DMS53 treated with DMSO at 0.1 percent for 48 hours (cell line): ENCODE data around the gene CDS2.

Experiments used
- DNase-seq: peaks from one replicate; lab custom pipeline; 2025; ENCODE audit not compliant: unreplicated experiment; lab: John Stamatoyannopoulos, UW

The CDS2 gene

DNA sequence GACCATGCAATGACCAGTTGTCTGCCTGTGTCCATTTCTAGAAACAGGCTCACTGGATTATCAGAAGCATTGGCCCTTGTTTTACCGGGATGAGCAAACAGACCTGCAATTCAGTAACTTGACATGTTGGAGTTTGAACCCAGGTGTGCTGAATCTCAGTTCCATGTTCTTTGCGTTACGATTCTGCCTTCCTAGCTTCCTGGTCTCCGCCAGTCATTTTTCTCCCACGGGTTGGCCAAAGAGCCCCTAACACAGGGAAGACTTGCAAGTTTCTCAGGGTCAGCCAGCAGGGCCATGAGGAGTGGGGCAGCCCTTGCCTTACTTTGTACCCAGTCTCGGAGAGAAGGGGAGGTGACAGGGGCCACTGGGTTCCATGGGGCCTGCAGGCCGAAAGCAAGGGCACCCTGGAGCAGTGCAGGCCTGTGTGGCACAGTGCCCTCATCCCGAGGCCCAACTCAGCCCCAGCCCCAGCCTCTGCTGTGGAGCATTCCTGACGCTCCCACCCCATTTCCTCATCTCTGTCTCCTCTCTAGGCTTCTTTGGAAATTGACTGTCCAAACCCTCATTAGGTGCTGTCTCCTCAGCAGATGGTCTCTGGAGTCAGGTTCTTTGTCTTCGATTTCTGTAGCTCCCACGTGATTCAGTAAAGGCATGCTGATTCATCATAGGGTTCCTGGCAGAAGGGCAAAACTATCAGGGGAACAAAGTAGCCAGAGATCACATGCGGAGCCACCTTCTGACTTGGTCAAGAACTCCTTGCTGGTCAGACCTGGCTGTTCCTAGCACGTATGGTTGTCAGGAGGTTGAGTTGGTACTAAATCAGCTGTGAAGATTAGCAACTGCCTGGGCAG, 23.6 kb downstream of the CDS2 start:
- no peak for DNase-seq

DNA sequence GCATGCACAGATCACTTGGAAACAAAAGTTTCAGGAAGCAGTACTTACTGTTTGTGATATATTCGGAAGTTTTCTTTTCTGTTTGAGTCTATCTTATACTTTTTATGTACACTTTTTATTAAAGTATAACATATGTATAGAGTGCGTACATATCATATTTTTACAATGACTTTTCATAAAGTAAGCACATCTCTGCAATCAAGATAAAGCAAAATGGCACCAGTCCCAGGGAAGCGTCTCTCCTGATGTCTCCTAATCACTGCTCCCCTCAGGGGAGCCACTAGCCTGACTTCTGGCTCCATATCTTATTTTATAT, 26.3 kb downstream of the CDS2 start:
- DNase-seq, result no peak

DNA sequence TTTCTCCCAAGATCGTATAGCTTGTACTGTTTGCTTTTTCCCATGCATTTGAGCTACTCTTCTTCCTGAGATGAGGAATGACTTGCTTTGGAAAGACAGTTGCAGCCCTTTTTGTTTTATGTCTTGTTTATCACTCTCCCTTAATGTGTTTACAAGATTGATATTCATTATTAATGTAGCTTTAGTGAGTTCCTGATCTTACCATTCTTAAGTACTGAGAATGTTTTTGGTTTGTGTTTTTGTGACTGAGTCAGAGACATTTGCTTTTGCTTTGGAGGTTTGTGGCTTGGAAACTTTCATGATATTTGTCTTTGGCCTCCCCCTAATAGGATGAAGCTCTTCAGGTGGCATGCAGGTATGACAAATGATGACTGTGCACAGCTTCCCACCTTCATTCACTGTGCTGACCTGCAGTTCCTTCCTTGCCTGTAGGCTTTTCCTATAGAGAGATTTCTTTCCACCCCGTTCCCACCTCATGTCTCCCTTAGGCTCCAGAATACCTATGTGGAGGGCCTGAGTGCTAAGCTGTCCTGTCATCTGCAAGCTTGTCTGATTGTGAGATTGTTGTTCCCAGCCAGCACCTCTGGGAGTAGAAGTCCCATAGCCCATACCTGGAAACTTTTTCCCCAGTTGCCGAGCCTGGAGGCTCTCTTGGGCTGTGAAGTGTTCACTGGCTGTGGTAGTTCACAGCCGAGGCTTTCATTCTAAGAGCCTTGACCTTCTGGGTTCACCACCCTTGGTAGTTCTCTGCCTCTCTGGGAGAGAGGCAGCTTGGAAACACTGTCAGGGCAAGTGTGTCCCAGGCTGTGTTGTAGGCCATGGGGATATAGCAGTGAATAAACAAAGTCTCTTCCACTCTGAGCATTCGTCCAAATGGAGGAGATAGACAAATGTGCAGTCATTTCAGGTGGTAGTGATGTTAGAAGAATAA, 27.1 kb downstream of the CDS2 start:
- DNase-seq, result no peak

DNA sequence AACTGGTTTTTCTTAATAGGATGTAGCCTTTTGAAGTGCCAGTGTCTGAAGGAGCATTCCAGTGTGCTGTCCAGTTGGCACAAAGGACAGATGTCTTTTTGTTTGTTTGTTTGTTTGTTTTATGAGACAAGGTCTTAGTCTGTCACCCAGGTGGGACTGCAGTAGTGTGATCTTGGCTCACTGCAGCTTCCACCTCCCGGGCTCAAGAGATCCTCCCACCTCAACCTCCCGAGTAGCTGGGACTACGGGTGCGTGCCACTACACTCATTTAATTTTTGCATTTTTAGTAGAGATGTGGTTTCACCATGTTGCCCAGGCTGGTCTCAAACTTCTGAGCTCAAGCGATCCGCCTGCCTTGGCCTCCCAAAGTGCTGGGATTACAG, 27.7 kb downstream of the CDS2 start:
- DNase-seq, result no peak

DNA sequence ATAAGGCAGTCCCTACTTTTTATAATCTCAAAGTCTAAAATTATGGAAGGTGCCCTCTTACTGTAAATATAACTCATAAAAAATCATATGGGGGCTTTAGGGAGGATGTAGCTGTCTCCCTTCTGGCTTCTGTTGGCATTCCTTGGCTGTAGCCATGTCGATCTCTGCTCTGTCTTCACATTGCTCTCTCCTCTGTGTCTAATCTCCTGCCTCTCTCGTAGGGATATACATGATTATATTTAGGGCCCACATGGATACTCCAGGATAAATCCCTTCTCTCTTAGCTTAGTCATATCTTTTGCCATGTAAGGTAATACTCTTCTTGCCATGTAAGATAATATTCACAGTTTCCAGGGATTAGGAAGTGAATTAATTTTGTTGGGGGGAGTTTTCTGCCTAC, 28.6 kb downstream of the CDS2 start:
- no peak for DNase-seq

DNA sequence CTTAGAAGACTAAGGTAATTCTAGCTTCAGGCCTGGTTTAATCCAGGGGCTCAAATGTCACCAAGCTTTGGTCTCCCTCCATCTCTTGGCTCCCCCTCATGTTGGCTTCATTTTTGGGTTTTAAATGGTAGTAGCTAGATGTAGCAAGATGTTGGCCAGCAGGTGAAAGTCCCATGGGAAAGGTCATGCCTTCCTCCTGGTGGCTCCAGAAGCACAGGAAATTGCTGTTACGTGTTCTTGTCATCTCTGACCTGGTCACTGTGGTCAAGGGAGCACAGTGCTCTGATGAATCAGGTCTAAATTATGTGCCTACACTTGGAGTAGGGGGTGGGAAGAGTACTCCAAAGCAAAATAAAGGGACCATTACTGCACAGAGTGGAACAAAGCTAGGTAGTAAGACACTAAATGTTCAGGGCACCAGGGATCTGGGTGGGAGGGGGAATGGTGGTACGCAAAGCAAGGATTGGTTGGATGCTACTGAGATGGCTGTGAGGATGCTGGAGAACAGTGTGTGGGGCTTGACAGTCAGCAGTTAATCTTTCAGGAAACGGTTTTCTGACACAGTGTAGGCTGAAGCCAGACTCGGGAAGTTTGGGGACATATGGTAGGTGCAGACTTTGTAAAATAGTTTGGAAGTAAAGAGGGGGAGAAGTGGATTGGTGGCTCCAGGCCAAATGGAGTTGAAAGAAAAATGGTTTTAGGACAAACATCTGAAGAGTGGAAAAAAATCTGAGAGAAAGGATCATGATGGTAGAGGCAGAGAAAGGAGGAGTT, 30.1 kb downstream of the CDS2 start:
- DNase-seq, result no peak

DNA sequence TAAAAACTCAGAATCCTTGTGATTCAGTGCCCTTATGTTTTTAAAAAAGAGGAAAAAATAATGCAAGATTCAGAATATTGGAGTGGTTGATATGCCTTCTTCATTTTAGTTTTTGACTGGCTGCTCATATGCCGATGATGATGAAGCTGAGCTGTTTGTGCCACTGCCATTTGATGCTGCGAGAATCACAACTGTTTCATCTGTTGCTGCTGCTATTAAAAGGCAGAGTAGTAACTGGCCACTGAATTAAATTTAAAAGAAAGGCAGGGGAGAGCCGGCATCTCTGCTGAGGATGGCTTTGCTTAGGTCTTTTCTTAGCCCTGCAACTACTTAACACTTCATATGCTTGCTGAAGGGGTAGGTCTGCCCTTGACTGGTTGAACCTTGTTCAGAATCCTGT, 33.1 kb downstream of the CDS2 start:
- DNase-seq, result no peak

DNA sequence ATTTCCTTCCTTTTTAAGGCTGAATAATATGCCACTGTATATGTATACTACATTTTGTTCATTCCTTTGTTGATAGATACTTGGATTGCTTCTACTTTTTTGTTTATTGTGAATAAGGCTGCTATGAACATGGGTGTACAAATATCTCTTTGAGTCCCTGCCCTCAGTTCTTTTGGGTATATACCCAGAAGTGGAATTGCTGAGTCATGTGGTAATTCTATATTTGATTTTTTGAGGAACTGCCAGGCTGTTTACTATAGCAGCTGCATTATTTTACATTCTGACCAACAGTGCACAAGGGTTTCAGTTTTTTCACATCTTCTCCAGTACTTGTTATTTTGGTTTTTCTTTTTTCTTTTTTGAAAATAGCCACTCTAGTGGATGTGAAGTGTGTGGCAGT, 34.1 kb downstream of the CDS2 start:
- DNase-seq, result no peak

DNA sequence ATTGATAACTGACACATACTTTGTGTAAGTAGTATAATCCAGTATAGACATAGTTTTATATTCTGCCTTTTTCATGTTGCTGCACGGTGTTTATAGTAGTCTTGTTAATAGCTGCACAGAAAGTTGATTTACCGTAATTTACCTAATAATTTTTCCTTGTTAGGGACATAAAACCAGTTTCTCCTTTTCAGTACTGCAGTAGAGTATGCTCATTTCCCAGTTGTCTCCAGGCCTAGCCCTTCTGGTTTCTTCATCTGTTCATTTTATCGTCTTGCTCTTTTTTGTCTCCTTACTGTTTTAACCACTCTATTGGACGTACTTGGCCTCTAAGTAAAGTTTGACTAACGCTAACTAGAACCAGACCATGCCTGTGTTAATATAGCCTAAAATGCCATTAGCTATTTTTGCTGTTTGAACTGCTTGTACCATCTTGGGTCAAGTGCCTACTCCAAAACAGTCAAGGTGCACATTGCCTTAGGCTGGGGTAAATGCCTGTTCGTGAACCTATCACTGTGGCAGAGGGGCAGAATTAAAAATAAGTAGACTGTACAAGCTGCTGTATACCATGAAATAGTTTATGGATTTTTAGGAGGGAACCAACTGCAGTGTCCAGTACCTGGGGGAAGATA, 34.8 kb downstream of the CDS2 start:
- no peak for DNase-seq

DNA sequence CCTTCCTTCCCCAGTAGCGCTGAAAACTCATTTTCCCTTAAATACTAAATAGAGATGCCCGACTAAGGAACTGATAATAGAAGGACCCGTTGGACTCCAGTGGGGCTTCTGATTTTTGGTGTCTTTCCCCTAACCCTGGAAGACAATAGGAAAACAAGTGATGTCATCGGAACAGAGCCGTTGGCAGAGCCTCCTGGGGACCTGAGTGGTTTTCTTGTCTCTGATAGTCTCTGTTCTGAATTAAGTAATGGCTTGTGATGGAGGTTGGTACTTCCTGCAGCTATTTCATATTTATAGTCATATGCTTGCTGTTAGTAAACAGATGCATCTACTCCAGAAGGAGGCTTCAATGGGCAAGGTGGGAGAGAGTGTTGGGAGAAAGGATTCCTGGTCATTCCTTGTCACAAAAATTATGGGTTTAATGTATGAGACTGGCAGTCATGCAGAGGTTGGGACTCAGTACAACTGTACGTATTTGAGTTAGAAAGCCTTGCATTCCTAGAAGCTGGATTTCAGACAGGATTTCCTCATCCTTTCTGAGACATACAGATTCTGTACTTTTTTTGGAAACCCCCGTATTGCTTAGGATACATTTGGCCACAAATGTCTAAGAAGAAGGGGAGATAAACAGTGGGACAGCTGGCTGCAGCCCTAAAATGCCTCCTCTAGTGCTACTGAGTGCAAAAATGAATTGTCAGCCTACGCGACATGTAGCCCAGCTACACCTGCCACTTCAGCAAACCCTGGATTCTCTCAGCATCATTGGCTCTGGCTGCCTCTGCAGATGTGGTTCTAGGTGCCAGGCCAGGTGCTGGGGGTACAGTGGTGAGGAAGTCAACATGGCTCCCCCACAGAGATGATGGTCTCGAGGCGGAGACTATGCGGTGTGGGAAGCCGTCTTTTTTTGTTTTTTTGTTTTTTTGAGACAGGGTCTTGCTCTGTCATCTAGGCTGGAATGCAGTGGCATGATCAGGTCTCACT, 38.1 kb downstream of the CDS2 start:
- DNase-seq, result no peak

DNA sequence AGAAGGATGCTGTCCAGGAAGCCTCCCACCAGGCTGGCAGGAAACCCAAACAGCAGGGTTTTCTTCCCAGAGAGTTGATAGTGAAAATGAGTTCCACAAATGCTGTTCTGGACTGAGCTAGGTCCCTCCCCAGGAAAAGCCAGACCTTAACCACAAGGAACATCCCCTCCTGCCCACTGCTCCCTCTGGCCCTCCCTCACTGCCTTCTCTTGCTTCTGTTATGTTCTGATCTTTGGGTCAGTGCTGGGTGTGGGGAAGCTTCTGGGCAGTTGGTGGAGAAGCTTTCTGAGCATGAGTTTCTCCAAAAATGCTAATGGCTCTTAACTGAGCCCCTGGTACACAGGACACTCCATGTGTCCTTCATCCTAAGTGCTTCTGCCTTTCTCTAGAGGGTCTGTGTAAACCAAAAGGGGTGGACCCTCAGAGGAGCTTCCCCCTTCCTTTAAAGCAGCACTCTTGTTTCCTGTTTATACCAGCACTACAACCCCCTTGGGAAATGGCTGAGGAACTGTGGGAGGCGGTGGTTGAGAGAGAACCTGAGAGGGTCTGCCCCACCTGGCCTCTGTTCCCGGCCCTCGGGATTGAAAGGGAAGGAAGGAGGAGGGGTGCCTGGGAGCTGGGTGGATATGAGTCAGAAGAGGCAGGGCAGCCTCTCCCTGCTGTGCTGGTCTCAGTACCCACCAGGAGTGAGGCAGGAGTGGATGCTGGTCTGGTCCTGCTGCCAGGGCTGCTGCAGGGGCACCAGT, 42.0 kb downstream of the CDS2 start:
- no peak for DNase-seq

DNA sequence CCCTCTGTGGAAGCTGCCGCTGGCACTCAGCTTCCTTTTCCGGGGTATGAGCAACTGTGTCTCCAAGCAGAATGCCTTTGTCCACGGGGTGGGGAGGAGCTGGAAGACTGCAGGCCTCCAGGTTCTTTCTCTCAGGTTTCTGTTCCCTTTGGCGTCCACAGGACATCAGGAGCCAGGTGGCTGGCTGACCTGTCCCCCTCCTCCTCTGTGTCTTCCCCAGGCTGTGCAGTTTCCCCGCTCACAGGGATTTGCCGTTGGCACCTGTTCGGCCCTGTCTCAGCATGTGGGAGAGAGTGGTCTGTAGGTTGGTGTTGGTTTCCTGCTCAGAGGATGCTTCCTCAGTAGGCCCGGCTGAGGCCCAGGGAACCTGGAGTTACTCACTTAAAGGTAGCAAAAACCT, 43.5 kb downstream of the CDS2 start:
- no peak for DNase-seq

DNA sequence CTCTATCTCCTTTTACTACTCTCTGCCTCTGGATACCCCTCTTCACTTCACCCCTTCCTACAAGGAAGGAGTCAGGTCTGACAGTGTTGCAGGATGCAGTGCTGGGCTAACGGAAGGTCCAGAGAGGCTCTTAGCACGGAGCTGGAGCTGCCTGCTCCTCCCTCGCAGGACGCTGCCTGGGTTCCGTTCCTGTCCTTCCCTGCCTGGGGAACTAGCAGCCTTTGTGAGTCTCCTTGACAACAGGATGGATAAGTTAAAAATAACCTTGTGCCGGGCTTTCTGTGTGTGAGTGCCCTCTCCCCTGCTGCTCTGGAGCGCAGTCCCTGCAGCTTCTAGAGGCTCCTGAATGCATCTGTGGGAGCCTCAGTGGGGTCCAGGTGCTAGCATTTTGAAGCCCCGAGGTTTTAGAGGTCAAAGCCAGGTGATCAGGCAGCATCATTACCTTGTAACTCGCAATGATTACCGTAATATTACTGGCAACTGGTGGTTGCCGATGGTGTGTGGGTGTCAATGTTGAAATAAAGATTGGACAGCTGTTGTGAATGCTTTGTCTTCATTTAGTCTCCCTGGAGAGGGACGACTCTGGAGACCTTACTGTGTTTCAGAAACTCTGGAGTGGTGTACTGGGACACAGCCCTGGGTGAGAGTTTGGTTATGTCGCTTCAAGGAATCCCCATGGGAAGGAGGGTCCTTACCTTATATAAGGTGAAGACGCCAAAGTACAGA, 44.4 kb downstream of the CDS2 start:
- no peak for DNase-seq

DNA sequence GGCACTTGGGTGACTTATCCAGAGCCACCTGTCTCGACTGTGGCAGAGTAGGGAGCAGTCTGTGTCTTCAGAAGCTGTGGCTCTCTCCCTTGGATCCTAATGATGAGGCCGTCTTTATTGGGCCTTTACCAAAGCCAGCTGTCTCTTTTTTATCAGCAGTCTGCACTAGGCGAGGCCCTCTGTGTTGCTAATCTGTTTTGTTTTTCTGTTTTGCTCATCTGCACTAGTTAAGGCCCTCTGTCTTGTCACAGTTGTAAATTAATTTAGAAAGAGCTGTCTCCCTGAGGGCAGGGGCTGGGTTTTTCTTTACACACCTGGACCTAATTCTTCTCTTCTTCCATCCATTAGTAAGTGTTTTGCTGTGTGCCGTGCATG, 45.0 kb downstream of the CDS2 start:
- no peak for DNase-seq

DNA sequence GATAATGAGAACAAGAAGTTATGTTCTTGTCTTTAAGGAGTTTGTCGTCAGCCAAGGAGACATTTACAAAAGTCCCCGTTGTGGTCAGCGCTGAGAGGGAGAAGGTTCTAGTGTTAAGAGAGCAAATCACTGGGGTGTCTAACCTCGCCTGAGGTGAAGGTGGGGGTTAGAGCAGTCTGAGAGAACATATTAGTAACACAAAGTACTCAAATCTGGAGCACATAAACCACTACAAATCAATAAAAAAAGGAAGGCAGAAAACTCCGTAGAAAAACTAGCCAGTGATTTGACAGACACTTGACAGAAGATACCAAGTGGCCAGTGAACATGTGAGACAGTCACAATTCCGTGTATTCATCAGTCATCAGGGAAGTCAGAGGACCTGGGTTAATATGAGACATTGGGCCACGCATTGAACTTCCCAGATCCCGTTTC, 45.4 kb downstream of the CDS2 start:
- no peak for DNase-seq

DNA sequence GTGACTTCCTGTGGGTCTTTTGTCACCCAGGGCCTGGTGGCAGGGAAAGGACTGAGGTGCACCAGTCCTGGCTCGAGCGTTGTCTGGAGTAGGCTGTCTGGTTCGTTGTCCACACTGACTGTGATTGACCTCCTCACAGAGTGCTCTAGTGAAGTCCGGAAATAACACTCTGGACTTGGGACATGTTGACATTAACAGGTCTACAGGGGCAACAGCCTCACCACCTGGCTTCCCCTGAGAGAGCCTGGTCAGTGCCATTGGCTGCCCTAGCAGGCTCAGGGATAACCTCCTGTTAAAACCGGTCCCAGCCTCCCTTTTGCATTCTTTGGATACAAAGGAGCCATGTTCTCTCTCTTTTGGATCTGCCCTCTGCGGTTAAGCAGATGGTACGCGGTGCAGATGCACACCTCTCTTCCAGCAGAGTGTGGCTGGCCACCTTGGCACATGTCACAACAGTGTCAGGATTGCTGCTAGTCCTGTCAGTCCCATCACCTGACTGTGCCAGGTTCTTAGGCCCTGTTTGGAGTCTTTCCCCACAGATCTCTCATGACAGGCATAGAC, 46.2 kb downstream of the CDS2 start:
- no peak for DNase-seq

DNA sequence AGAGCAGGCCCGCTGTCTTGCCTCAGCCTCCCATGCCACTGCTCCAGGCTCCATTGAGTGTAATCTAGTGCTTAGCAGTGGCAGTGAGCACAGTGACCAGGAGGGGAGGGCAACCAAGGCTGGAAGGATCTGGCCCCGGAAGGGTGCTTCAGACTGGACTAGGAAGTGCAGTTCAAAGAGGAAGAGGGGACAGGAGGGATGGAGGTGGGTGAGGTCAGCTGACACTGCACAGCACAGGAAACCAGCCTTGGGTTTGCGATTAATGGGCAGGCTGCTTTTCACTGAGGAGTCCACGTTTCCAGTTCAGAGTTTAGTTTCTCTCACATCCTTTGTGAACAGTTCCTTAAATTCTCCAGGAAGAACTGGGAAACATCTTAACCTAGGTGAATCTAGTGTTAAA, 46.9 kb downstream of the CDS2 start:
- DNase-seq, result no peak

DNA sequence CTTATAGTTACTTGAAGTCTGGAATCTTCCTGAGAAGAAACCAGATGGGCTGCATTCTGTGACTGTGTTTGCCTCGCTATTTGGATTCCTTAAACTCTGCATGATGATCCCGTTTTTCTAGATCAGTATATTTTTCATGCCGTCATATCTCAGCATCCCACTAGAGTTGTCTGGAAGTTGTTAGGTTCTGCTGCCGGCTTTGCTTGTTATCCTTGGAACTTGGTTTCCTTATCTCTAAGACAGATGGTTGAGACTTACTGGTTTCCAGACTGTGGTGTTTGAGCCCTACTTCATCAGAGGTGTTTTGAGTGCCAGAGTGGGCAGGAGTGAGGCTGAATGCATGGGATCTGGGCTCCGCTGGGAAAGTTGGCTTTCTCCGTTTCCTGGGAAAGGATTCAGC, 50.3 kb downstream of the CDS2 start:
- DNase-seq, result no peak
